IMR-90 (cell line): ENCODE measurements around the gene SSR4. TPM values are rescaled to one million over a fixed set of nuclear protein-coding genes. Genes with fewer than 3 reads are reported as not detected.

Source experiments
- ATAC-seq: fragments of 200-7000 bp; cut with Tn5 transposase; 2 replicates; pipeline ENCODE4 v1.9.1; 2020; ENCODE audit warnings: low read depth, mild to moderate bottlenecking, moderate library complexity
- BruUV-seq: library from RNA; stranded (reverse); fragments of 400-500 nt; replicated peaks from 2 replicates; lab custom pipeline; 2021; lab: Mats Ljungman, UMichigan
- CTCF ChIA-PET: fragments of 300-600 bp; formaldehyde crosslinking; extraction: SDS; loops from one replicate; lab custom pipeline; 2021; ENCODE audit warnings: antibody characterized with exemption; lab: Yijun Ruan, JAX
- POLR2A ChIA-PET: fragments of 300-600 bp; sonication (Branson Sonifier 250); formaldehyde crosslinking; loops from one replicate; lab custom pipeline; 2022; ENCODE audit warnings: antibody characterized with exemption; ENCODE audit not compliant: unreplicated experiment; lab: Charles Lee
- DNase-seq: peaks from one replicate; pipeline ENCODE4 v3.0.0; 2013
- H2AFZ ChIP-seq: replicated peaks from 2 replicates; pipeline ENCODE3; 2013; ENCODE audit warnings: low read length, mild to moderate bottlenecking; ENCODE audit not compliant: poor library complexity
- H2AK5ac ChIP-seq: 2 replicates; pipeline ENCODE4 v1.6.1; 2013; ENCODE audit warnings: low read depth, low read length, inconsistent platforms
- H2AK9ac ChIP-seq: replicated peaks from 2 replicates; pipeline ENCODE3; 2013; ENCODE audit warnings: mild to moderate bottlenecking, low read depth, low read length, moderate library complexity; ENCODE audit not compliant: poor library complexity
- H2BK120ac ChIP-seq: 2 replicates; pipeline ENCODE4 v1.6.1; 2013; ENCODE audit warnings: low read depth, low read length, inconsistent platforms
- H2BK15ac ChIP-seq: 3 replicates; pipeline ENCODE4 v1.6.1; 2013; ENCODE audit warnings: low read depth, low read length, inconsistent platforms
- H2BK20ac ChIP-seq: 2 replicates; pipeline ENCODE4 v1.6.1; 2013; ENCODE audit warnings: low read depth, mild to moderate bottlenecking, inconsistent platforms, low read length, moderate library complexity
- H2BK5ac ChIP-seq: 2 replicates; pipeline ENCODE4 v1.6.1; 2013; ENCODE audit warnings: mild to moderate bottlenecking, low read depth, low read length, inconsistent platforms; ENCODE audit not compliant: poor library complexity, severe bottlenecking
- H3K14ac ChIP-seq: replicated peaks from 2 replicates; pipeline ENCODE4 v1.6.1; 2013; ENCODE audit warnings: low read depth, low read length, inconsistent platforms
- H3K18ac ChIP-seq: 2 replicates; pipeline ENCODE4 v1.6.1; 2013; ENCODE audit warnings: low read depth, low read length, control low read depth
- H3K23ac ChIP-seq: 2 replicates; pipeline ENCODE4 v1.6.1; 2013; ENCODE audit warnings: low read depth, low read length, inconsistent platforms
- H3K27ac ChIP-seq: 2 replicates; pipeline ENCODE4 v1.5.1; 2013; ENCODE audit warnings: mild to moderate bottlenecking, control low read depth, low read length; ENCODE audit not compliant: insufficient read depth
- H3K27me3 ChIP-seq: 2 replicates; pipeline ENCODE4 v1.6.1; 2013; ENCODE audit warnings: low read length; ENCODE audit not compliant: control insufficient read depth, insufficient read depth
- H3K36me3 ChIP-seq: 2 replicates; pipeline ENCODE4 v1.6.1; 2013; ENCODE audit warnings: low read length, mixed read lengths; ENCODE audit not compliant: control insufficient read depth, insufficient read depth
- H3K4ac ChIP-seq: 2 replicates; pipeline ENCODE4 v1.6.1; 2013; ENCODE audit warnings: low read depth, low read length, inconsistent platforms
- H3K4me1 ChIP-seq: 2 replicates; pipeline ENCODE4 v1.6.1; 2013; ENCODE audit warnings: low read length, mixed read lengths; ENCODE audit not compliant: control insufficient read depth, insufficient read depth
- H3K4me2 ChIP-seq: 2 replicates; pipeline ENCODE4 v1.6.1; 2013; ENCODE audit warnings: low read depth, mild to moderate bottlenecking, control low read depth, low read length, moderate library complexity
- H3K4me3 ChIP-seq: 2 replicates; pipeline ENCODE4 v1.5.1; 2013; ENCODE audit warnings: low read depth, mild to moderate bottlenecking, control low read depth, low read length, moderate library complexity; ENCODE audit not compliant: insufficient read depth
- H3K56ac ChIP-seq: 2 replicates; pipeline ENCODE4 v1.6.1; 2013; ENCODE audit warnings: low read length, inconsistent platforms; ENCODE audit not compliant: insufficient read depth; ENCODE audit errors: extremely low read depth
- H3K79me1 ChIP-seq, 2 experiments: 2 replicates each; pipeline ENCODE4 v1.6.1; 2013; ENCODE audit warnings: low read length in 2 of 2, inconsistent platforms in 1 of 2, low read depth in 1 of 2
- H3K9ac ChIP-seq: 2 replicates; pipeline ENCODE4 v1.6.1; 2013; ENCODE audit warnings: low read depth, low read length, control low read depth
- H3K9me1 ChIP-seq: 2 replicates; pipeline ENCODE4 v1.6.1; 2013; ENCODE audit warnings: low read length, inconsistent platforms; ENCODE audit not compliant: insufficient read depth
- H3K9me3 ChIP-seq: 2 replicates; pipeline ENCODE4 v1.6.1; 2013; ENCODE audit warnings: low read length; ENCODE audit not compliant: control insufficient read depth, insufficient read depth
- H4K20me1 ChIP-seq: 2 replicates; pipeline ENCODE4 v1.6.1; 2013; ENCODE audit warnings: low read length, inconsistent platforms; ENCODE audit not compliant: insufficient read depth
- H4K5ac ChIP-seq: 2 replicates; pipeline ENCODE4 v1.6.1; 2013; ENCODE audit warnings: mild to moderate bottlenecking, low read depth, low read length, control low read depth
- H4K8ac ChIP-seq, 2 experiments: 2 replicates each; pipeline ENCODE4 v1.6.1; 2013; ENCODE audit warnings: low read depth in 2 of 2, low read length in 2 of 2, control low read depth in 1 of 2, inconsistent platforms in 1 of 2
- H4K91ac ChIP-seq: 2 replicates; pipeline ENCODE4 v1.6.1; 2013; ENCODE audit warnings: low read depth, low read length, inconsistent platforms; ENCODE audit not compliant: insufficient read depth
- CHD1 ChIP-seq: IDR thresholded peaks from 2 replicates; pipeline ENCODE4 v1.6.1; 2012; ENCODE audit warnings: low read depth, low read length, improper control_type of control experiment
- ELK1 ChIP-seq: fragments of 150-350 bp; IDR thresholded peaks from 2 replicates; pipeline ENCODE4 v1.6.1; 2016; ENCODE audit warnings: low read depth, mild to moderate bottlenecking, low read length, moderate library complexity, borderline replicate concordance
- MAFK ChIP-seq: IDR thresholded peaks from 2 replicates; pipeline ENCODE4 v1.6.1; 2012; ENCODE audit warnings: low read depth, low read length, improper control_type of control experiment
- MXI1 ChIP-seq: IDR thresholded peaks from 2 replicates; pipeline ENCODE4 v1.6.1; 2012; ENCODE audit warnings: low read depth, mild to moderate bottlenecking, low read length, moderate library complexity, borderline replicate concordance
- POLR2A ChIP-seq: IDR thresholded peaks from 2 replicates; pipeline ENCODE4 v1.6.1; 2012; ENCODE audit warnings: mild to moderate bottlenecking, low read depth, low read length
- RAD21 ChIP-seq: IDR thresholded peaks from 2 replicates; pipeline ENCODE4 v1.6.1; 2012; ENCODE audit warnings: low read length, improper control_type of control experiment
- RCOR1 ChIP-seq: IDR thresholded peaks from 2 replicates; pipeline ENCODE4 v1.6.1; 2012; ENCODE audit warnings: mild to moderate bottlenecking, low read length, improper control_type of control experiment; ENCODE audit not compliant: insufficient replicate concordance
- WGBS, 2 experiments: methylation state at CpG; one replicate each; pipeline versions ENCODE4 v1.1.5 to v1.1.7; 2013; ENCODE audit warnings: missing lambda C conversion rate in 2 of 2; ENCODE audit not compliant: insufficient read length in 1 of 2; ENCODE audit errors: extremely low coverage in 2 of 2; 5-methylcytosine and 5-hydroxymethylcytosine counted together
- dilution Hi-C: fragments of 300-500 bp; cut with HindIII; formaldehyde crosslinking; loops from one replicate; pipeline ENCODE4 v1.14.3; 2018; ENCODE audit warnings: low sequenced_read_pairs; ENCODE audit not compliant: unreplicated experiment
- in situ Hi-C: fragments of 300-500 bp; cut with MboI; formaldehyde crosslinking; loops from 3 replicates; pipeline ENCODE4 v1.14.3; 2019; ENCODE audit warnings: low sequenced_read_pairs, inconsistent platforms, mixed read lengths
- intact Hi-C: fragments of 100-400 bp; cut with micrococcal nuclease; formaldehyde crosslinking; loops from 2 replicates; pipeline ENCODE4 v1.10.0; 2022
- polyA plus RNA-seq, 3 experiments: library from polyadenylated mRNA; depleted of rRNA; stranded (reverse); fragments of >200 nt; gene quantifications; 2 replicates each; pipeline ENCODE4 v1.2.3, GENCODE V29; 2012; ENCODE audit warnings: low replicate concordance in 1 of 3
- total RNA-seq: library from RNA; depleted of rRNA; stranded (reverse); fragments of >200 nt; gene quantifications from 2 replicates; pipeline ENCODE4 v1.2.3, GENCODE V29; 2012

SSR4 gene
- total and polyA plus RNA-seq, 2 of the 4 experiments (the other 2 are of a cell fraction) = 141 to 480 TPM

GRCh38 chrX:153829799-153830639 lies 35.6 kb downstream of the SSR4 start, which contains the start of gene PDZD4:
TSS of gene PDZD4 (minus strand) at chrX:153830544. CDS start at chrX:153830298, 246 bp downstream.
- no peak within 1 kb of the TSS for H2AK5ac ChIP-seq
- no peak within 1 kb of the TSS for H3K9ac ChIP-seq
- no peak within 1 kb of the TSS for H3K27ac ChIP-seq
- no TSS peak for BruUV-seq
- no peaks in the 10 kb centered on the region; the same call in 1 of the 2 replicates for H4K20me1 ChIP-seq
- no peak within 1 kb of the TSS for H3K56ac ChIP-seq
- H2BK20ac ChIP-seq = no peak within 1 kb of the TSS
- DNase-seq (no peak), ATAC-seq (peak; percentile 21; the same call in 1 of the 2 replicates)
- no peak within 1 kb of the TSS for H2BK15ac ChIP-seq
- no peak within 1 kb of the TSS for H2AK9ac ChIP-seq
- H2BK120ac ChIP-seq = no peak within 1 kb of the TSS
- H3K14ac ChIP-seq = no peak within 1 kb of the TSS
- ChIA-PET POLR2A (no interaction called here), CTCF (no interaction called here)
- no peak within 1 kb of the TSS for H4K8ac ChIP-seq
- in situ Hi-C loops (no loop called here), dilution Hi-C loops (no loop called here), intact Hi-C loops (loop anchor here (2.0 kb wide), 1 partner anchor 71 kb away; no protein-coding TSS in a partner anchor)
- H3K27me3 ChIP-seq = peaks cover 53% of the 10 kb centered on the region
- no peaks in the 10 kb centered on the region for H3K79me1 ChIP-seq
- WGBS, 2 experiments = 24% methylated on average over 19 of the region's 97 CpGs; no CpG with 5 or more reads in 1 of the 2 experiments
- no peaks in the 10 kb centered on the region for H3K4me1 ChIP-seq
- peak within 1 kb of the TSS; percentile 32 for H2AFZ ChIP-seq
- no peak within 1 kb of the TSS for H4K91ac ChIP-seq
- H2BK5ac ChIP-seq = no peak within 1 kb of the TSS
- no peak within 1 kb of the TSS for H3K18ac ChIP-seq
- H4K5ac ChIP-seq = no peak within 1 kb of the TSS
- peaks cover 18% of the 10 kb centered on the region; the same call in 1 of the 2 replicates for H3K9me3 ChIP-seq
- no peak within 1 kb of the TSS; the same call in 1 of the 2 replicates for H3K4me3 ChIP-seq
- H3K23ac ChIP-seq = no peak within 1 kb of the TSS
- H3K36me3 ChIP-seq = no peaks in the 10 kb centered on the region
- TF ChIP-seq CHD1 = no peak
- no peak for TF ChIP-seq MXI1
- no peak for TF ChIP-seq MAFK
- no peak for TF ChIP-seq RAD21
- TF ChIP-seq ELK1 = no peak
- TF ChIP-seq RCOR1 = no peak
- TF ChIP-seq POLR2A = no peak
- H3K9me1 ChIP-seq = no peaks in the 10 kb centered on the region
- no peak within 1 kb of the TSS; the same call in 1 of the 2 replicates for H3K4me2 ChIP-seq
- H3K4ac ChIP-seq = no peak within 1 kb of the TSS
